Body of pancreas (tissue), 4 donors: Measurements from ENCODE around the gene HOXA2.

Source experiments
- POLR2A ChIP-seq, 3 donors: fragments of 450-650 bp; IDR thresholded peaks; one replicate each; pipeline ENCODE4 v1.6.1; 2016; ENCODE audit warnings: antibody characterized with exemption in 3 of 3, mild to moderate bottlenecking in 2 of 3
- TF ChIP-seq, protein P1 (sequence below), 7 experiments: fragments of 450-650 bp in 4 of 7; fragments of 200-600 bp in 3 of 7; sonication (generic) in 3 of 7; IDR thresholded peaks; one replicate each; pipeline ENCODE4 v1.5.1; 2016 to 2019; ENCODE audit warnings: antibody characterized with exemption in 7 of 7

DNA sequence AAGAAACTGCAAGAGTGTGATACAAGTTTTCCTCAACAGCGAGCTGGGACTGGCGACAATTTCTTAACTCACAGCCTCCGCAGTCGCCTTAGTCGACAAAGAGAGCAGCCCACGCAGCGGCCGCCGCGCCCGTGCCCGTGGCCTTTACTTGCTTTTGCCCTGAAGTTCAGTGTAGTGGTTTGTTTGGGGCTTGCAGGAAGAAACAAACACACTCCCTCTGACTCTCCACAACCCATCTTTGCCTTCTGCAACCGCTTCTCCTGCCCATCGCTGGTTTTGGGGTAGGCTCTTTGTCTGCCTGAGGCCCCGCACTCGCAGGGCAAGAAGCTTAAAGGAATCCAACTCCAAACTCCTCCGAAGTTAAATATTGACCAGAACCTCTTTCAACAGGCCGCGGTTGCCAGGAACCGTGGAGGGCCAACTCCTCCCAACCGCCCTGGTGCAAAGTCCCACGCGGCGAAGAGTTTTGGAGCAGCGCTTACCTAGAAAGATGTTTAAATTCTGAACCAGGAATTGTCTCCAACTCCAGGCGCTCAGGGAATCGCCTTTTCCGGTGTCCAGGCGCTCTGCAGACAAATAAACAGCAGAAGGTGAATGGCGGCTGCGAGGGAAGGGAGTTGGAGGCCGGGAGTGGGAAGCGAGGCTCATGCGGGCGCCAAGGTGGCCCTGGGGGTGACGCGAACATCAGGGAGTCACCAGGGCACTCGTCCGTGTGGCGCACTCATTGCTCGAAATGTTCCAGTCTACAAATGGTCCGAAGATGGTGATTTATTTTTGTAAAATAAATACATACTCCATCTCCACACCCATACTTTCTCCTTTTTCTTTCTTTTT, 19.8 kb upstream of the HOXA2 start:
- no peak for TF ChIP-seq POLR2A (IDR thresholded peaks at IDR 0.05)
- TF ChIP-seq, protein P1, sequence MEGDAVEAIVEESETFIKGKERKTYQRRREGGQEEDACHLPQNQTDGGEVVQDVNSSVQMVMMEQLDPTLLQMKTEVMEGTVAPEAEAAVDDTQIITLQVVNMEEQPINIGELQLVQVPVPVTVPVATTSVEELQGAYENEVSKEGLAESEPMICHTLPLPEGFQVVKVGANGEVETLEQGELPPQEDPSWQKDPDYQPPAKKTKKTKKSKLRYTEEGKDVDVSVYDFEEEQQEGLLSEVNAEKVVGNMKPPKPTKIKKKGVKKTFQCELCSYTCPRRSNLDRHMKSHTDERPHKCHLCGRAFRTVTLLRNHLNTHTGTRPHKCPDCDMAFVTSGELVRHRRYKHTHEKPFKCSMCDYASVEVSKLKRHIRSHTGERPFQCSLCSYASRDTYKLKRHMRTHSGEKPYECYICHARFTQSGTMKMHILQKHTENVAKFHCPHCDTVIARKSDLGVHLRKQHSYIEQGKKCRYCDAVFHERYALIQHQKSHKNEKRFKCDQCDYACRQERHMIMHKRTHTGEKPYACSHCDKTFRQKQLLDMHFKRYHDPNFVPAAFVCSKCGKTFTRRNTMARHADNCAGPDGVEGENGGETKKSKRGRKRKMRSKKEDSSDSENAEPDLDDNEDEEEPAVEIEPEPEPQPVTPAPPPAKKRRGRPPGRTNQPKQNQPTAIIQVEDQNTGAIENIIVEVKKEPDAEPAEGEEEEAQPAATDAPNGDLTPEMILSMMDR (IDR thresholded peaks at IDR 0.05): no peak
